Lung microvascular endothelial cell (primary cell): Measurements from ENCODE around the gene STX11. TPM values are rescaled to one million over a fixed set of nuclear protein-coding genes. Genes with fewer than 3 reads are reported as not detected.
A peak's percentile ranks its signal among the peaks of the same experiment; 100 is the strongest.
"Not testable (repeated sequence)": the region's sequence is repeated elsewhere in the genome, so short reads cannot be mapped to it uniquely, and the experiment has no call there.

Experiments
- DNase-seq, 2 donors: peaks; one replicate each; pipeline versions ENCODE4 v3.0.0 to v3.0.0-alpha.2; 2010; ENCODE audit warnings: low read depth in 2 of 2
- total RNA-seq: library from RNA; depleted of rRNA; stranded (reverse); fragments of >200 nt; gene quantifications from 2 replicates; pipeline ENCODE4 v1.2.1, GENCODE V29; 2014

STX11 gene
- total RNA-seq, result 9.4 and 22.6 TPM in 2 replicates

DNA sequence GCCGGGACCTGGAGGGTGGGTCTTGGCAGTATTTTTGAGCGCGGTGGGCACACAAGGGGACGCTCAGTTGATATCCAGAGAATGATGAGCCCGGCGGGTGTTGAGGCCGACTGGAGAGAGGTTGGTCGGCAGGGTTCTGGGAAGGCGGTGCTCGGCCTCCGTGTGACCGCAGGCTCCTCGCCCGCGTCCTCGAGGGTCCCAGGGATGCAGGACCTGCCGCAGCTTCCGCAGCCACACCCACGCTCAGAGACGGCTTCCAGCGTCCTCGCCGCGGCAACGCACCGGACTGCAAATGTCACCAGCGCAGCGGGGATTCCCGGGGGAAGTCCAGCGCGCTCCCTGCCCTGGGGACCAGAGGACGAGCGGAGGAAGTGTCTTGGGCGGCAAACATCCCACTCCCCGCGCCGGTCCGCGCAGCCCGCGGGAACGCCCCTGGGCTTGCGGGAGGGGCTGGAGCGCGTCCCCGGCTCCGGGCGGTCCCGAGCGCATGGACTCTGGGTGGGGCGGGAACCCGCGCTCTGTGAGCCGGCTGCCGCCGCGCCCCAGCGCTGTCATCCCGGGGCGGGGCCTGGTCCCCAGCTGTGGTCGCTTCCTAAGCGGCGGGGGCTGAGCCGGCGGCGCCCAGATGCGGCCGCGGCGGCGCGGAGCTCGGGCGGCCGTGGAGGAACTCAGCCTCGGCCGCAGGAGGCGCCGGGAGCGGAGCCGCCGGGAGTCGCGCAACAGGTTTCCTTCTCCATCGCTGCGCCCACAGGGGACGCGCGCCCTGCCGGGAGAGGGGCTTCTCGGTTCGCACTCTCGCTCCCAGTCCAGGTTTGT lies at the start of gene STX11:
TSS of gene STX11 (plus strand) at position 624 of the 816 bp plus-strand sequence. CDS start 36,111 bp downstream, outside the sequence.
- DNase-seq, result peak; percentile 75 to 86

DNA sequence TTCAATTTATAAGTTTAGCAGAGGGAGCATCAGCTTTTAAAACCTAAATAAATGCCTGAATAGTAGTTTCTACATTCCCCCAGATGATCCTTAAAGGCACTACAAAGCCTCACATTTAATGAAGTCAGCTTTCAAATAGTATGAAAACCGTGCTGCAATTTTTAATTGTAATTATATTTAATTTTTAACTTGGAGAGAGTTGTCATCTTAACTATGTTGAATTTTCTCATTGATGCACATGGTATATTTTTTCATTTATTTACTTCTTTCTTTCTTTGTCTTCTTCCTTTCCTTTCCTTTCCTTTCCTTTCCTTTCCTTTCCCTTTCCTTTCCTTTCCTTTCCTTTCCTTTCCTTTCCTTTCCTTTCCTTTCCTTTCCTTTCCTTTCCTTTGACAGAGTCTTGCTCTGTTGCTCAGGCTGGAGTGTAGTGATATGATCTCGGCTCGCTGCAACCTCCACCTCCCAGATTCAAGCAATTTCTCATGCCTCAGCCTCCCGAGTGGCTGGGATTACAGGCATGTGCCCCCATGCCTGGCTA lies 47.2 kb upstream of the STX11 start:
- DNase-seq, result no peak

DNA sequence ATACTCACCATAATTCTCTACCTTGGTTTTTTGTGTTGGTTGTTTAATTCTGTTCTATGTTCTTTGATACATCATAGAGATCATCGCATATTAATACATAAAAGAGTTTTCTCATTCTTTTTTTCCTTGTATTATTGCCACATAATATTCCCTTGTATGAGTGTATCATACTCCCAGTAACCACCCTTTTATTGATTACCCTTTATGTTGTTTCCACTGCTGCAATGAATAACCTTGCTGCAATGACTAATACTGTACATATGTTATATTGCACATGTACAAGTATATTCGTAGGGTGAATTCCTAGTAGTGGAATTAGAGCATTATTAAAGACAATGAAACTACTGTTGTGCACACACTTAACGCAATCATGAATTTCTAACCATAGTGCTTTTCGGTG lies 45.8 kb upstream of the STX11 start:
- no peak for DNase-seq

DNA sequence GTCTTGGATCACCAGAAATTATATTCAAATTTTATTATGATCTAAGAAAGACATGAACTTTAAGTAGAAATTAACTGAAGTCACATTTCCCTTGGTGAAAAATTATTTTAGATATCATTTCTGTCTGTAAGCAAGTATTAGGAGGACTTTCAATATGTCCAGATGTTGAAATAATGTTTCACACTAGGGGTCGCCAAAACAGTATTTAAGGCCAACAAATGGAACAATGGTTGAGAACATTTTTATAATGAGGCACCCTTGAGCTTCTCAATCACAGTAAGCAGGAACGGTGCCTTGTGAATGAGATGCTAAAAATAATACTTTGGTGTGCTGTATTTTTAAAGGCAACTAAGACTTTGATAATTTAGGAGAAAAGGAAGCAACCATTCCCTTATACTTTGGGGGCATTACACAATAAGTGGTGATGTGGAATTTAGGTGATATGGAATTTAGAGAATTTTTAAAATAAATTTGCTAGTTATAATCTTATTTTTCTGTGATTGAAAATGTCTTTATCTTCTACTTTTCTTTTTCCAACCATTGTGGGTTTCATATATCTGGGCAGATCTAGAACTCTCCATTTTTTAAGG lies 45.3 kb upstream of the STX11 start:
- DNase-seq, result peak; percentile 83 to 87

DNA sequence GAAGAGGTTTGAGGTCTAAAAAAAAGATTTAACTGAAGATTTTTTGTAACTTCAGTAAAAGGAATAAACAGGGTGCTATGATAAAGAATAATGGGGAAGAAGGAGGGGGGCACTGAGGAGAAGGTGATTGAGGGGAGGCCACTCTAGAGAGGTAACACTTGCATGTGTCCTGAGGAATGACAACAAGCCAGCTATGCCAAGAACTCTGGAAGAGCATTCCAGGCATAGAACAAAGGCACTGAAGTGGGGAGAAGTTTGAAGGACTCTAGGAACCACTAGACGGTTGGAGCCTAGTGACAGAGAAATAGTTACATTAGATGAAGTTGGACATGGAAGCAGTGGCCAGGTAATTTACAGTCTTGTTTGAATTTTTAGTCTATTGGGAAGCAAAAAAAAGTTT lies 44.1 kb upstream of the STX11 start:
- DNase-seq, result no peak

DNA sequence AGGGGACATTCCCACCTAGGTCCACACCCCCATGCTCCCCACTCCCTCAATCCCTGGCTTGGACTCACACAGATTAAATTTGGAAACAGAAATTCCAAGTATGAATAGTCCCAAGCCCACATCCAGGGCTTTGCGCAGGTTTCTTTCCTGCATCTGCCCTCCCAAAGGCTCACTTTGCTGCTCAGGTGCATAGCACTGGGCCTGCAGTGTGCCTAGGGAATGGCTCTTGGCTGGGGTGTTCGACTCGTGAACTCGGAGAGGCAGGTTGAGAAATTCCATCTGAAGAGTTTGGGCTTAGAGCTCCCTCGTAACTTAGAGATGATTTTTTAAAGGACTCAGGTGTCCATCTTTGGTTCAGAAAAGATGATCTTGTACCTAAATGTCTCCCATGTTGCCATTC lies 40.1 kb upstream of the STX11 start:
- no peak for DNase-seq

DNA sequence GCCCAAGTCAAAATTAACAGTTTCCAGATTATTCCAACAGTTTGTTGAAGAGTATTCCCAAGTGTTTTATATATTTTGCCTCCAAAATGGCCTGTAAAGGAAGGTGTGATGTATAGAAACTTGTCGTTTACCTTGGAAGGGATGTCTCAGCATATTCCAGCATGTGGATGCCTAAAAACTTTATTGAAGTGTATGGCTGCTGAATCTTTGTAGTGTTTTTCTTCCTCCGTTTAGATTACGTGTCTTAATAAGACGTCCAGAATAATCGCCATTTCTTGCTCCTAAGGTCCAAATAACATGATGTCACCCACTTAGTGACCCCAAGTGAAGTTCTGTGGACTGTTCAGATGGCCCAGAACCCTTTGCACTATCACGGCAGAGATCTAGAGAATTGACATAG lies 37.0 kb upstream of the STX11 start:
- DNase-seq, result no peak

DNA sequence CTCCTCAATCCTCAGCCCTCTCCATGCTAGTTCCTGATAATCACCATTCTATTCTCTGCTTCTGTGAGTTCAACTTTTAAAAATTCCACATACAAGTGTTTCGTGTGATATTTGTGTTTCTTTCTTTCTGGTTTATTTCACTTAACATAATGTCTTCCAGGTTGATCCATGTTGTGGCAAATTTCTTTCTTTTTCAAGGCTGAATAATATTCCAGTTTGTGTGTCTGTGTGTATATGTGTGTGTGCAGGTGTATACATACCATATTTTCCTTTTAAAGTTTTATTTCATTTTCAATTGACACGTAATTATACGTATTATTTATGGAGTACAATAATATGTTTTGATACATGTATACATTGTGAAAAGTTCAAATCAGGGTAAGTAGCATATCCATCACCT lies 35.1 kb upstream of the STX11 start:
- no peak for DNase-seq

DNA sequence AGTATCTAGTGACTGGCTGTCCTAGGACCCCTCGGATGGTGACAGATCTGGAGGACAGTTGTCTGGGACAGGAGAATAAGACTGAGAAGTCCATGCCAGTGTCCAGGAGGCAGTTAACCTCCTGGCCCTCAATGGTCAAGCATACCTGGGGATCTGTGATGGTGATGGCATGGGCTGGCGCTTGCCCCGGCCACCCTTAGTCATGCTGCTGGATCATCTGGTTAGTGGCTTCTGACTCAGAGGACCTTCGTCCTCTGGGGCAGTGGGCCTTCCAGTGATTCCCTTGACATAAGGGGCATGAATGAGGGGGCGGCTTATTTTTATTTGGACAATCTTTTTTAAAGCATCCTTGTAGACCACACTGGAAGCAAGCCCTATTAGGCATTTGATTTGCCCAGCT lies 30.9 kb upstream of the STX11 start:
- DNase-seq, result no peak

DNA sequence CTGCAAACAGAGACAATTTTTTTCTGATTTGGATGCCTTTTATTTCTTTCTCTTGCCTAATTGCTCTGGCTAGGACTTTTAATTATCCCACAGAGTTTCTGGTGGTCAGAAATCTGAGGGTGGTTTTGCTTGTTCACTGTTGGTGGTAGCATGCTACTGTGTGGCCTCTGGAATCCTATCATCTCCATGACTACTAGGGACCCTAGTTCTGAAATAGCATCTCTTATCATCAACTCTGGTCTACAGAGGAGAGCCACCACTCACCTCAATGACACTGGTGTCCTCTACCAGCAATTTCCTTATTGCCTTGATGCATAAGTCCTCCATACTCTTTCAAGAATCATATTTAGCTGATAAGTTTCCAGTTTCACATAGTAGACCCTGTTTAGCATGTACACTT lies 27.5 kb upstream of the STX11 start:
- no peak for DNase-seq

DNA sequence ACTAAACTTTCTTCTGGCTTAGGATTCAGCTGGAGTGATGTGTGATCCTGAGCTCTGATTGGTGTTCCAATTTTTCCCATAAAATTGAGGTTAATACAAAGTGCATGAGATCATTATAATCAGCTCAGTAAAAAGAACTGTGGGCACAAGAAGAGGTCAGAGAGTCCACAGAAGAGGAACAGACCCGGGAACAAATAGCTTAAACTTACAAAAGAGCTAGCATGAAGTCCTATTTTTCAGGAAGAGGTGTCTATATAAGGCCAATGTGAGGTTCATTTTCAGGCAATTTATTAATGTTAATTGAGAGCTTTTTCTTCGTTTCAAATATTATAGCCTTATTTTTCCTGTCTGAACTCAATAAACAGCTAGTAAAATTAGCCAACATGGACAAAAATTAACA lies 26.9 kb upstream of the STX11 start:
- DNase-seq, result no peak

DNA sequence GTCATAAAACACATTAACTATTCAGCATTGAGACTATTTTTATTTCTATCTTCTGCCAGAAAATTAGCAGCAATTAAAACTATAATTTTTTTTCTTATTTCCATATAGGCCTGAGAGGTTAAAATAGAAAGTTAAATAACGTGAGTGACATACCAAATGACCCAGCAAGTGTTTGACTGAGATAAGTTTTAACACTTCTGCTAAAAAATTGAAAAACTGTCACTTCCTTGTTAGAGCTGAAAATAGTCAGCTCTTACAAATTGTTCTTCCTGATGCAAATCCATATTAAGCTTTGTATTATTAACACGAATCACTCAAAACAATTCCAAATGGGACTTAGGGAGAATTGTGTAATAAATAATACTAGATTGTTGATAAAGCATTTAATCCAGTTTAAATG lies 26.5 kb upstream of the STX11 start:
- DNase-seq, result no peak

DNA sequence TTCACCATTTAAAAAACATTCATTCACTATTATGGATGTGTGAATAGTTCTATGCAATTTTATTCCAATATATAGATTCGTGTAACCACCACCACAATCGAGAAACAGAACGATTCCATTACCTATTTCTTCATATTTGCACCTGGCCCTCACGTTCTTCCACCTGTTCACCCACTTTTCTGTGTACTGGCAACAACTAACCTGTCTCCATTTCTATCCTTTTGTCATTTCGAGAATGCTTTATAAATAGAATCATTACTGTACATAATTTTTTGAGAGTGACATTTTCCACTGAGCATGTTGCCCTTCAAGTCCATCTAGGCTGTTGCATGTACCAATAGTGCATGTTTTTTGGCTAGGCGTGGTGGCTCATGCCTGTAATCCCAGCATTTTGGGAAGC lies 23.2 kb upstream of the STX11 start:
- no peak for DNase-seq

DNA sequence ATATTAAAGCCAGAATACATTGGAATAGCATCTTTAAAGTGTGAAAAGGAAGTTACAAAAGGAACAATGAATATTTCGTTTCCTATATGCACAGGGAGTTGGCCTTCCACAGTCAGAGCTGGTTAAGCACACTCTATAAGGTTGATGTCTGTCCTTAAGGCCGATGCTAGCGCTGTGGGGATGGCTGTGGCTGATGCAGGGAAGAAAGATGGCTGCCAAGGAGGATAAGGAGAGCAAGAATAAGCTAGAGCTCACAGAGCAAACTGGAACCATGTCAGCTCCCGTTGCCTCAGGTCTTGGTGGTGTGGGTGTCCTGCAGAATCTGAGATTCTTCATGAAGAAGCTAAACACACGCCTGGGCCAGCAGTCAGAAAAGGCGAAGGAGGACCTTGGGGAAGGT lies 20.8 kb upstream of the STX11 start:
- no peak for DNase-seq

DNA sequence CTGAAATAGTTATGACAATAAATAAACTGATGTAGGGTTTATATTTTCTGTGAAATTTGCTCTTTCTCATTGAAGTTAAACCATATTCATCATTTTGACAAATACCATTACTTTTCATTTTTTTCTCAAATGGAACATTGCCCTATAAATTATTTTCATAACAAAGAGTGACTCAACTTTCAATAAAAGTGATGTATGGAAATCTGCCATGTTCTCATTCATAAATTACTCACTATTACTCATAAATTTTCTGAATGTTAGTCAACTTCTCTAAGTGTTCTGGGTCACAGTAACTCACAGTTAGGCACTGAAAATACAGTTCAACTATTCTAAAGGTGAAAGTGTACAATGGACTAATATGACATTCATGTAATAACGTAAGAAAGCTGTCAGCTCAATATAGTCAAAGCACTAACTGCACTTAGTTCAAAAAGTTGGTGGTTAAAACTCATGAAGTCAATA lies 19.0 kb upstream of the STX11 start:
- peak; percentile 26 to 78 for DNase-seq

DNA sequence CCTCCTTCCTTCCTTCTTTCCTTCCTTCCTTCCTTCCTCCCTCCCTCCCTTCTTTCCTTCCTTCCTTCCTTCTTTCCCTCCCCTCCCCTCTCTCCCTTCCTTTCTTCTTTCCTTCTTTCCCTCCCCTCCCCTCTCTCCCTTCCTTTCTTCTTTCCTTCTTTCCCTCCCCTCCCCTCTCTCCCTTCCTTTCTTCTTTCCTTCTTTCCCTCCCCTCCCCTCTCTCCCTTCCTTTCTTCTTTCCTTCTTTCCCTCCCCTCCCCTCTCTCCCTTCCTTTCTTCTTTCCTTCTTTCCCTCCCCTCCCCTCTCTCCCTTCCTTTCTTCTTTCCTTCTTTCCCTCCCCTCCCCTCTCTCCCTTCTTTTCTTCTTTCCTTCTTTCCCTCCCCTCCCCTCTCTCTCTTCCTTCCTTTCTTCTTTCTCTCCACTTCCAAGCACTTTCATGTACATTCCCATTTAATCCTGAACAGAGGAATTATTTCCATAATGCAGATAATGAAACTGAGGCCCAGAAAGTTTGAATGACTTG lies 18.1 kb upstream of the STX11 start:
- not testable (repeated sequence) for DNase-seq

DNA sequence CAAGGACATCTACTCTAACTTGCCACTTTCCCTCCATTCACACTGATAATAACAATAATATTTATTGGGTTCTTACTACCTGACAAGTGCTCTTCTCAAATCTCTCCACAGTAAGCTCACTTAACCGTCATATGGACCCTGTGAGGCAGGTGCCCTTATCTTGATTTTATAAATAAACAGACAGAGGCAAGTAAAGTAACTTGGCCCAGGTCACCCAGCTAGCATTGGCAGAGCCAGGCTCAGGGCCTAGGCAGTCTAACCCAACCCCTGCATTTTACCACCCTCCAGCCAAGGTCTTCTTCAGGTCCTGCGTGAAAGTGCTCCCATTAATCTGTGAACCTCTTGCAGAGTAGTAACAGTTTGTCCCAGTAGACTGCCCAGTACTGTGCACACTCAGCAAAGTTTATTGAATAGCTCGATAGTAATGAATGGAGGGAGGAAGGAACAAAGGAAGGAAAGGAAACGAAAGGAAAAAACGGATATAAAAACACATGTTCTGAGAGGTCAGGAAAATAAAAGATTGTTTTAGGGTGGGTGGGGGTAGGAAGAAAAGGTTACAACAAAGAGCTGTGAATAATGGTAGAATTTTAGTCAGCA lies 17.0 kb upstream of the STX11 start:
- peak in 1 of 2 donors; percentile 30 for DNase-seq

DNA sequence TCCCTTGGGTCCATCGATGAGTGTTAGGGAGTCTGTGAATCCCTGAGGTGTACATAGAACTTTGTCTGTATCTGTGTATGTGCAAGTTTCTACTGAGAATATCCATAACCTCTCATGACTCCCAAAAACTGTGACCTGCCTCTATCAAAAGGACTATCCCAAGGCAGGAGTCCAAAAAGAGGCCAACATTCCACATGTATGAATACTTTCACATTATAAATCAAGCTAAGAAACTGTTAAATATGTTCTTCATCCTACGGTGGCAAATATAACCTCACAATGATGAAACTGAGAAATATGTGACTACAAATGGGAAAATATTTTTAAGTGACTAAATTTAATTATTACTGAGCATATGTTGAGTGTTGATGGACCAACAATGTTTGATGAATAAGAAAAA lies 16.1 kb upstream of the STX11 start:
- DNase-seq, result no peak

DNA sequence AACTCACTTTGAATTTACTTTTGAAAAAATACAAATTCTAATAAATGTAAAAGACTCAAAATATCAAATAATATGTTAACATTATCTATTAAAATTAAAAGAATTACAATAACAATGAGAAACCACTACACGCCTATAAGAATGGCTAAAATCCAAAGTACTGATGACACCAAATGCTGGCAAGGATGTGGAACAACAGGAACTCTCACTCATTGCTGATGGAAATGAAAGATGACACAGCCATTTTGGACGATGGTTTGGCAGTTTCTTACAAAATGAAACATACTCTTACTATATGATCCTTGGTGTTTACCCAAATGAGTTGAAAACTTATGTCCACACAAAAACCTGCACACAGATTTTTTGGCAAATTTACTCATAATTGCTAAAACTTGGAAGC lies 15.6 kb upstream of the STX11 start:
- DNase-seq, result peak; percentile 30 to 54

DNA sequence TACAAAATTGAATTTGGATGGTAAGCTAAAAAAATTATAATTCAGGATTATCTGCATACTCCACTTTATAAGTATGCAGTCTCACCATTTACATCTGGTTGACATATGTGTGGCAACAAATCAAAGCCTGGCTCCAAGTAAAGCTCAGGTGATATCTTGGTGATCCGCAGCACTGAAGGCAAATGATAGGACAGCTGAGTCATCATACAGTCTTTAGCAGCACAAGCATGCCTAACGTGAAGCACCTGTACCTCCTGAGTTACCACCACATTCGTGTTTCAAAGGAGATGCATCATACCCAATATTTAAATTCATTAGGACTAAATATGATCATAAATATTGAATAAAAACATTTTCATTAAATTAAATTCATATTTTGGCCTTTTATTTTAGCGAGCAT lies 11.8 kb upstream of the STX11 start:
- DNase-seq, result no peak

DNA sequence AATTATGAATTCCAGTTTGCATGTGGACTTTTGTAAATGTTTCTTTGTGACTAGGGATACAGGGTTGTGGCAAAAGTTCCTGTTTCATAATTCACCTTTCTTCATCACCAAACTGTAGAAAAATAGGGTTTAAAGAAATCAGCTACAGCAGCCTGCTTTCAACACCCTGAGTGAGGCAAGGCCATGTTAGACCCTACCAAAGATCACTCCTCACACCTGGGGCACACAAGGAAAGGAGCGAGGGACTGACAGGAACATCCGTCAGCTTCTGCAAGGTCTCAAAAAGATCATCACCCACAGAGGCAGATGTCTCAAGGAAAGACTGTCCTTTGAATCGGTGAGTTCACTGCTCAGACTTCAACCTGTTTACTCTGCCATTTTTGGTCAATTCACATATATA lies 10.5 kb upstream of the STX11 start:
- DNase-seq, result no peak

DNA sequence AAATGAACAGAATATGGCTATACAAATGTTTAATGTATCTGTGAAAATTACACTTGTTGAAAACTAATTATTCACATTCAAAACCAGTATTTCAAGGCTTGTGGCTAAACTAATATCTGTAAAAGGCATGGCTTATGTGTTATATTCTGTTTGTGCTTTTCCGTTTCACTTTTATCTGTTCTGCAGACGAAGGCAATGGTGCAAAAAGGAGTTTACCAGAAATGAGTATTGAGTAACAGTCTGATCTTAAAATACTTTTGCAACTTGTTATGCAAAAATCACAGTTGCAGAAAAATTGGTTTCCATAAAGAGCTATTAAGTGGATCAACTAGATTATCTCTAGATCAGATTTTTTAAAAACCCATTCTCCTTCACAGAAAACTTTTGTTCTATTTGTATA lies 9.4 kb upstream of the STX11 start:
- no peak for DNase-seq
